GM19397 (cell line): ENCODE measurements around the gene KIF26B.

ENCODE experiments used
- ATAC-seq: cut with Tn5 transposase; IDR thresholded peaks from one replicate; pipeline ENCODE4 v1.9.1; 2021; ENCODE audit warnings: mild to moderate bottlenecking, moderate library complexity; ENCODE audit not compliant: unreplicated experiment

The KIF26B gene

DNA sequence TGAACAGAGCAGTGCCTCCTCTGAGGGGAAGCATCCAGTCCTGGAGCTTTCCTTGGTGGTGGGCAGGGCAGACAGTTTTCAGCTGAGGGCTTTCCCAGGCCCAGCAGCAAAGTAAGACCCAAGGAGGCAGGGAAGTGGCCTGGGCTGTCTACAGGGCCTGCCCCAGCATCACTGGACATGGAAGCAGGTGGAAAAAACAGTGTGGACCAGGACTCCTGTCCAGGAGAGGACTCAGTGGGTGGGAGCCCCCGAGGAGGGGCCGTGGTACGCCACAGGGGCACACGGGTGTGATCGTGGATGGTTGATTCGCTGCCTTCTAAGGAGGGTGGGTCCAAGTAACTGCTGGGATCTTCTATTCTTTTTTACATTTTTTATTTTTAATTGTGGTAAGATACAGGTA lies 387.6 kb downstream of the KIF26B start:
- no peak for ATAC-seq

DNA sequence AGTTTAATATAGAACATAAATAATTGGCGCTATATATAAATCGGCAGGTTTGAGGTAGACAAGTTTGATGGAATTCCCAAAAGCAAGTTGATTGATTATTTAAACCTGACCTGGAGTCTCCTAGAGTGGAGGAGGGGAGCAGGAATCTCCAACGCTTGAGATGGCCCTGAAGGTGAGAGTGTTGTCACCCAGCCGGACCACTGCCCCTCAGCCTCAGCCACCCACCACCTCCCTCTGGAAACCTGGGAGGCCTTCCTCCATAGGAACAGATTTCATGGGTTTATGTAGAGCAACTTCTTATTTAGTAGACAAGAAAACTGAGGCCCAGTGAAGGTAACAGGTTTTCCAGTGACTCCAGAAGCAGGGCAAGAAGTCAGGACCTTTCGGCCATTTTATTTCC lies 389.5 kb downstream of the KIF26B start:
- no peak for ATAC-seq

- ATAC-seq = no peak
Measured at GRCh38 chr1:245546875-245547274, 392.1 kb downstream of the KIF26B start.

GRCh38 chr1:245549996-245550719 lies 395.4 kb downstream of the KIF26B start:
- no peak for ATAC-seq

- ATAC-seq = no peak
Measured at GRCh38 chr1:245550720-245551043, 395.9 kb downstream of the KIF26B start.

- no peak for ATAC-seq
Measured at GRCh38 chr1:245551536-245551935, 396.8 kb downstream of the KIF26B start.

- no peak for ATAC-seq
Measured at GRCh38 chr1:245552331-245552730, 397.5 kb downstream of the KIF26B start.

- ATAC-seq = no peak
Measured at GRCh38 chr1:245556057-245556456, 401.3 kb downstream of the KIF26B start.

DNA sequence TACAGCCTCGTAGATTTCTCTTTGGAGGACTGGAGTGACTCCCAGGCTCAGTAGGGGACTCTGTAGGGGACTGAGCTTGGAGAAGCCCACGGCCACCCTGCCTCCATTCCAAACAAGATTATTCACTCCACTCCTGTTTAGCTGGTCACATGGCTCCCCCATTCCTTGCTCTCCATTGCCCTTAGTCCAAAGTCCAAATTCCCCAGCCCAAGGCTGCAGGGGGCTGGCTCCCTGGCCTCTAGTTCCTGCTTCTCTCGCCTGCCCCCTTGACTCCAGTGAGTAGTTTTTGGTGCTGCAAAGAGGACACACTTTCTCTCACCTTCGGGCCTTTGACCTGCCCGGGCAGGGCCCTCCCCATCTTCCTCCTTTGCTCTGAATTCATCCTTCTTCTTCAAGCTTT lies 403.3 kb downstream of the KIF26B start:
- no peak for ATAC-seq

GRCh38 chr1:245560316-245560859 lies 405.6 kb downstream of the KIF26B start:
- no peak for ATAC-seq

DNA sequence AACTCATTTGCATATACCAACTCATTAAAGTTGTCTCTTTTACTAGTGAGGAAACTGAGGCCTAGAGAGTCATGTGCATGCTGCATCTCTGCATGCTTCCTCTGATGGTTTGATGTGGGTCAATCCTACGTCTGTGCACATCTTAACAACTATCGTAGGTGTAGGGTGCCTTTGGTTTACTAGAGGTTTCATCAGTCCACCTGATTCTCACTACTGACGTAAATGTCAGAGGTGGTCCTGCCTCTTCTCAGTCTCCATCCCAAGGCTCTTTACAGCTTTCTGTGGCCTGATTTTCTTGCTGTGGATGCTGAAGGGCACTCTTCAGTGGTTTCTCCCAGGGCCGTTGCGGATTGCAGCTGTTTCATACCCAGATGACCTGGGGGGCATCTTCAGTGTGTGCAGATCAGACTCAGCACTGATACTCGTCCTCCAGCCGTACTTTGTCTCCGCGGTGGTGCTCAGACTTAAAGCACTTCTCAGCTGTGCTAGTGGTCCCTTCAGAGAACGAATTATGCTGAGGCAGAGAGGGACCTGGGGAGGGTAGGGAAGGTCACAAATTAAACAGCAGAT lies 407.0 kb downstream of the KIF26B start:
- no peak for ATAC-seq

GRCh38 chr1:245566134-245566533 lies 411.3 kb downstream of the KIF26B start:
- no peak for ATAC-seq

- ATAC-seq = no peak
Measured at GRCh38 chr1:245566952-245567351, 412.2 kb downstream of the KIF26B start.

GRCh38 chr1:245571815-245572294 lies 417.1 kb downstream of the KIF26B start:
- no peak for ATAC-seq

- ATAC-seq = no peak
Measured at GRCh38 chr1:245572709-245573108, 417.9 kb downstream of the KIF26B start.

GRCh38 chr1:245575710-245576109 lies 420.9 kb downstream of the KIF26B start:
- no peak for ATAC-seq

- ATAC-seq = no peak
Measured at GRCh38 chr1:245576323-245576722, 421.5 kb downstream of the KIF26B start.

GRCh38 chr1:245577191-245578157 lies 422.7 kb downstream of the KIF26B start:
- no peak for ATAC-seq

- ATAC-seq = no peak
Measured at GRCh38 chr1:245578308-245578707, 423.5 kb downstream of the KIF26B start.

DNA sequence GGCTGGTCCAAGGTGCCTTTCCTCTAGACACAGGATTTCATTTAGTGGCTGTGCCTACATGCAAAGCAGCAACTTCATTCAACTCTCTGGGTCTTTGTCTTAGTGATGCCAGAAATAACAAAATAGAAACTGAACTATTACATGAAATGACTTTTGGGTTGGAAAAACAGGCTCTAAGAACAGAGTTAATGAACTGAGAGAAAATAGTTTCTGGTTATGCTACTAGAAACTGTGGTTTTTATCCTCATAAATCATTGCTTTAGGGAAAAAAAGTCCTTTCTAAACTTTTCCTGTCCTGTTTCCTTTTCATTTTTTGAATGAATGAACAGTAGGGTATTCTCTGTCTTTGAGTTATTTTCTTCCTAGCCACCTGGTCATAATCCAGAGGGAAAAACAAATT lies 424.0 kb downstream of the KIF26B start:
- ATAC-seq = no peak

- ATAC-seq = no peak
Measured at GRCh38 chr1:245579881-245580280, 425.1 kb downstream of the KIF26B start.
